Transverse colon (tissue), 4 donors: ENCODE data around the gene E2F7. TPM values are rescaled to one million over a fixed set of nuclear protein-coding genes. Genes with fewer than 3 reads are reported as not detected.

Experiments used
- DNase-seq: peaks from one replicate; pipeline ENCODE4 v3.0.0-alpha.2; 2019
- H3K27ac ChIP-seq, 4 donors: fragments of 200-600 bp; sonication (generic); 2 replicates each; pipeline ENCODE4 v1.5.1; 2016 to 2018; ENCODE audit warnings: inconsistent platforms in 4 of 4
- H3K27me3 ChIP-seq: fragments of 200-600 bp; sonication (generic); 2 replicates; pipeline ENCODE4 v1.5.1; 2017; ENCODE audit warnings: inconsistent platforms
- H3K36me3 ChIP-seq, 4 donors: fragments of 200-600 bp; sonication (generic); 2 replicates each; pipeline ENCODE4 v1.5.1; 2017 to 2019; ENCODE audit warnings: inconsistent platforms in 4 of 4
- H3K4me1 ChIP-seq, 4 donors: fragments of 200-600 bp; sonication (generic); 2 replicates each; pipeline ENCODE4 v1.5.1; 2017 to 2020; ENCODE audit warnings: inconsistent platforms in 4 of 4
- H3K4me3 ChIP-seq, 4 donors: fragments of 200-600 bp; sonication (generic); 1 replicate in 1 of 4; 2 replicates in 3 of 4; pipeline versions ENCODE4 v1.5.1 to v1.6.1; 2017 to 2019; ENCODE audit warnings: inconsistent platforms in 4 of 4
- H3K9me3 ChIP-seq, 2 donors: fragments of 200-600 bp; sonication (generic); 2 replicates each; pipeline ENCODE4 v1.5.1; 2017 to 2019; ENCODE audit warnings: inconsistent platforms in 2 of 2
- CTCF ChIP-seq, 5 experiments: fragments of 200-600 bp in 3 of 5; fragments of 450-650 bp in 2 of 5; sonication (generic) in 3 of 5; IDR thresholded peaks; 1 replicate in 2 of 5; 2 replicates in 3 of 5; pipeline ENCODE4 v1.5.1; 2016 to 2017; ENCODE audit warnings: antibody characterized with exemption in 5 of 5, inconsistent platforms in 3 of 5, mild to moderate bottlenecking in 2 of 5, moderate library complexity in 1 of 5
- EP300 ChIP-seq: sonication (generic); formaldehyde crosslinking; IDR thresholded peaks from one replicate; pipeline ENCODE4 v1.6.1; 2017; ENCODE audit warnings: antibody characterized with exemption, low read depth
- POLR2A ChIP-seq: fragments of 450-650 bp; IDR thresholded peaks from one replicate; pipeline ENCODE4 v1.6.1; 2016; ENCODE audit warnings: antibody characterized with exemption, mild to moderate bottlenecking, moderate library complexity
- POLR2AphosphoS5 ChIP-seq, 3 donors: sonication (generic); formaldehyde crosslinking; IDR thresholded peaks; one replicate each; pipeline ENCODE4 v1.6.1; 2016; ENCODE audit warnings: antibody characterized with exemption in 3 of 3
- WGBS, 2 donors: methylation state at CpG; one replicate each; pipeline ENCODE4 v1.1.5; 2018; ENCODE audit warnings: low coverage in 1 of 2; 5-methylcytosine and 5-hydroxymethylcytosine counted together
- in situ Hi-C, 4 donors: fragments of 200-750 bp; cut with MboI; loops; one replicate each; pipeline versions ENCODE4 v1.15.0 to v1.15.1; 2017; ENCODE audit warnings: low sequenced_read_pairs in 3 of 4, low pct_ligation_motif_present in 1 of 4, low pct_unique_long_range_greater_than_20kb in 1 of 4
- intact Hi-C: fragments of 100-400 bp; cut with DNase I; formaldehyde crosslinking; loops from one replicate; pipeline ENCODE4 v1.15.1; 2023; ENCODE audit warnings: low total_unique reads
- total RNA-seq, 4 donors: library from RNA; depleted of rRNA; stranded (reverse); fragments of >200 nt; gene quantifications; one replicate each; pipeline ENCODE4 v1.1.0, GENCODE V29; 2016

E2F7 gene
- total RNA-seq, 4 donors from 2014 or later, result 0.20 to 0.79 (median 0.41) TPM; not detected in 1

GRCh38 chr12:77060136-77060882 lies 5.1 kb downstream of the E2F7 start:
- Histone ChIP-seq H3K4me1 (peaks cover 0 to 9% (median 8%) of the 10 kb centered on the region in 4 donors), H3K4me3 (no peak overlapping the region), H3K27me3 (peaks cover 14% of the 10 kb centered on the region), H3K9me3 (no peaks in the 10 kb centered on the region), H3K36me3 (no peaks in the 10 kb centered on the region), H3K27ac (no peak overlapping the region)
- DNase-seq, result no peak
- TF ChIP-seq POLR2AphosphoS5 (IDR thresholded peaks at IDR 0.05), result no peak
- no peak for TF ChIP-seq EP300
- TF ChIP-seq CTCF (IDR thresholded peaks at IDR 0.05), result no peak
- no peak for TF ChIP-seq POLR2A
- in situ Hi-C loops, result no loop called here
- 75 to 87% methylated on average over 3 of the region's 3 CpGs for WGBS, 2 donors
- intact Hi-C loops, result no loop called here

- Histone ChIP-seq H3K36me3 (no peaks in the 10 kb centered on the region), H3K4me1 (no peaks in the 10 kb centered on the region), H3K4me3 (no peak overlapping the region), H3K27me3 (peaks cover 8% of the 10 kb centered on the region), H3K27ac (no peak overlapping the region), H3K9me3 (no peaks in the 10 kb centered on the region)
- no peak for DNase-seq
- in situ Hi-C loops, result no loop called here
- intact Hi-C loops, result no loop called here
- TF ChIP-seq EP300 (no peak), POLR2AphosphoS5 (IDR thresholded peaks at IDR 0.05) (no peak), POLR2A (no peak), CTCF (IDR thresholded peaks at IDR 0.05) (no peak)
- 94 to 100% methylated on average over 3 to 5 of the region's 5 CpGs for WGBS, 2 donors
Observed at GRCh38 chr12:77058740-77059139, 6.6 kb downstream of the E2F7 start.

GRCh38 chr12:77054851-77055250 lies 10.5 kb downstream of the E2F7 start:
- intact Hi-C loops, result no loop called here
- H3K27ac ChIP-seq, result no peak overlapping the region

GRCh38 chr12:77053259-77053658 lies 12.1 kb downstream of the E2F7 start:
- DNase-seq, result no peak
- in situ Hi-C loops (no loop called here), intact Hi-C loops (no loop called here)
- Histone ChIP-seq H3K27ac (no peak overlapping the region), H3K36me3 (no peaks in the 10 kb centered on the region), H3K27me3 (no peaks in the 10 kb centered on the region), H3K4me3 (no peak overlapping the region), H3K4me1 (no peaks in the 10 kb centered on the region), H3K9me3 (no peaks in the 10 kb centered on the region)
- 56 to 89% methylated on average over 1 of the region's 1 CpG for WGBS, 2 donors
- TF ChIP-seq POLR2AphosphoS5 (IDR thresholded peaks at IDR 0.05), result no peak
- no peak for TF ChIP-seq POLR2A
- no peak for TF ChIP-seq CTCF (IDR thresholded peaks at IDR 0.05)
- no peak for TF ChIP-seq EP300

More at GRCh38 chr12:77054851-77055250, 10.5 kb downstream of the E2F7 start:
- no peak overlapping the region for H3K4me3 ChIP-seq
- no peaks in the 10 kb centered on the region for H3K4me1 ChIP-seq
- TF ChIP-seq CTCF (IDR thresholded peaks at IDR 0.05) (no peak), POLR2A (no peak), EP300 (no peak), POLR2AphosphoS5 (IDR thresholded peaks at IDR 0.05) (no peak)
- no peak for DNase-seq
- H3K36me3 ChIP-seq, result no peaks in the 10 kb centered on the region
- 86 to 94% methylated on average over 4 of the region's 4 CpGs for WGBS, 2 donors
- in situ Hi-C loops, result no loop called here
- no peaks in the 10 kb centered on the region for H3K27me3 ChIP-seq
- H3K9me3 ChIP-seq, result no peaks in the 10 kb centered on the region
